Central memory CD8-positive, alpha-beta T cell (primary cell): ENCODE data around the gene GLOD5.

Experiments
- ATAC-seq: fragments of 150-1000 bp; cut with Tn5 transposase; replicated peaks from 2 replicates; pipeline ENCODE4 v1.10.0; 2022; ENCODE audit warnings: mild to moderate bottlenecking, moderate FRiP score, moderate number of reproducible peaks; ENCODE audit not compliant: poor library complexity, severe bottlenecking; ENCODE audit errors: extremely low read depth
- DNase-seq, 2 donors: peaks; one replicate each; pipeline ENCODE4 v3.0.0; 2021; ENCODE audit warnings: low spot score in 2 of 2
- H3K27ac Mint-ChIP-seq: one replicate; pipeline ENCODE4 v1.8.0; 2022; ENCODE audit warnings: low read depth, mild to moderate bottlenecking, moderate library complexity, mixed read lengths
- H3K27me3 Mint-ChIP-seq: one replicate; pipeline ENCODE4 v1.8.0; 2022; ENCODE audit warnings: mixed read lengths
- H3K36me3 Mint-ChIP-seq: one replicate; pipeline ENCODE4 v1.8.0; 2022; ENCODE audit warnings: mild to moderate bottlenecking, moderate library complexity, mixed read lengths; ENCODE audit not compliant: insufficient read depth
- H3K4me1 Mint-ChIP-seq: one replicate; pipeline ENCODE4 v1.8.0; 2022; ENCODE audit warnings: mixed read lengths
- H3K4me3 Mint-ChIP-seq: one replicate; pipeline ENCODE4 v1.8.0; 2022; ENCODE audit warnings: mild to moderate bottlenecking, moderate library complexity, mixed read lengths
- H3K9me3 Mint-ChIP-seq: one replicate; pipeline ENCODE4 v1.8.0; 2022; ENCODE audit warnings: mixed read lengths

Gene GLOD5

GRCh38 chrX:48789366-48790220 lies 28.0 kb downstream of the GLOD5 start:
- peak overlapping the region; percentile 44 for H3K27ac Mint-ChIP-seq
- H3K36me3 Mint-ChIP-seq, result peaks cover 2% of the 10 kb centered on the region
- no peaks in the 10 kb centered on the region for H3K9me3 Mint-ChIP-seq
- peaks cover 9% of the 10 kb centered on the region for H3K27me3 Mint-ChIP-seq
- ATAC-seq, result no peak
- H3K4me1 Mint-ChIP-seq, result peaks cover 19% of the 10 kb centered on the region
- H3K4me3 Mint-ChIP-seq, result no peak overlapping the region
- no peak for DNase-seq

GRCh38 chrX:48790477-48790876 lies 28.9 kb downstream of the GLOD5 start:
- no peak for DNase-seq
- Mint-ChIP-seq H3K4me3 (no peak overlapping the region), H3K27me3 (peaks cover 9% of the 10 kb centered on the region), H3K27ac (peak overlapping the region; percentile 44), H3K4me1 (peaks cover 19% of the 10 kb centered on the region), H3K9me3 (no peaks in the 10 kb centered on the region), H3K36me3 (peaks cover 2% of the 10 kb centered on the region)
- no peak for ATAC-seq

GRCh38 chrX:48791063-48791820 lies 29.7 kb downstream of the GLOD5 start:
- Mint-ChIP-seq H3K27me3 (peaks cover 9% of the 10 kb centered on the region), H3K27ac (no peak overlapping the region), H3K9me3 (no peaks in the 10 kb centered on the region), H3K4me1 (peaks cover 19% of the 10 kb centered on the region), H3K4me3 (no peak overlapping the region), H3K36me3 (peaks cover 2% of the 10 kb centered on the region)
- DNase-seq (no peak), ATAC-seq (no peak)

GRCh38 chrX:48792219-48792618 lies 30.7 kb downstream of the GLOD5 start:
- DNase-seq (no peak), ATAC-seq (no peak)
- Mint-ChIP-seq H3K9me3 (no peaks in the 10 kb centered on the region), H3K27ac (no peak overlapping the region), H3K27me3 (peaks cover 1% of the 10 kb centered on the region), H3K4me3 (no peak overlapping the region), H3K4me1 (peaks cover 19% of the 10 kb centered on the region), H3K36me3 (peaks cover 2% of the 10 kb centered on the region)

GRCh38 chrX:48793935-48794334 lies 32.4 kb downstream of the GLOD5 start:
- Mint-ChIP-seq H3K4me3 (no peak overlapping the region), H3K9me3 (no peaks in the 10 kb centered on the region), H3K27me3 (no peaks in the 10 kb centered on the region), H3K36me3 (peaks cover 2% of the 10 kb centered on the region), H3K27ac (no peak overlapping the region), H3K4me1 (peaks cover 14% of the 10 kb centered on the region)
- ATAC-seq, result no peak
- no peak for DNase-seq

GRCh38 chrX:48794340-48794910 lies 32.9 kb downstream of the GLOD5 start:
- H3K4me3 Mint-ChIP-seq, result no peak overlapping the region
- no peak for ATAC-seq
- no peak for DNase-seq
- H3K27me3 Mint-ChIP-seq, result no peaks in the 10 kb centered on the region
- H3K9me3 Mint-ChIP-seq, result no peaks in the 10 kb centered on the region
- no peak overlapping the region for H3K27ac Mint-ChIP-seq
- H3K4me1 Mint-ChIP-seq, result peaks cover 9% of the 10 kb centered on the region
- H3K36me3 Mint-ChIP-seq, result peaks cover 2% of the 10 kb centered on the region

- no peak for DNase-seq
- Mint-ChIP-seq H3K9me3 (no peaks in the 10 kb centered on the region), H3K4me3 (no peak overlapping the region), H3K27ac (no peak overlapping the region), H3K27me3 (no peaks in the 10 kb centered on the region), H3K4me1 (peaks cover 3% of the 10 kb centered on the region), H3K36me3 (peaks cover 2% of the 10 kb centered on the region)
- no peak for ATAC-seq
These were observed 33.5 kb downstream of the GLOD5 start for GRCh38 chrX:48794911-48795515.

- Mint-ChIP-seq H3K27ac (no peak overlapping the region), H3K36me3 (peaks cover 12% of the 10 kb centered on the region), H3K27me3 (no peaks in the 10 kb centered on the region), H3K9me3 (no peaks in the 10 kb centered on the region), H3K4me1 (peaks cover 21% of the 10 kb centered on the region), H3K4me3 (no peak overlapping the region)
- no peak for ATAC-seq
- DNase-seq, result no peak
These were observed 36.8 kb downstream of the GLOD5 start for GRCh38 chrX:48798318-48798717.

GRCh38 chrX:48800574-48801279 lies 39.2 kb downstream of the GLOD5 start:
- peak overlapping the region; percentile 97 for H3K27ac Mint-ChIP-seq
- H3K4me3 Mint-ChIP-seq, result peak overlapping the region; percentile 96
- ATAC-seq (no peak), DNase-seq (no peak)
- no peaks in the 10 kb centered on the region for H3K27me3 Mint-ChIP-seq
- H3K4me1 Mint-ChIP-seq, result peaks cover 31% of the 10 kb centered on the region
- peaks cover 16% of the 10 kb centered on the region for H3K36me3 Mint-ChIP-seq
- H3K9me3 Mint-ChIP-seq, result no peaks in the 10 kb centered on the region

- ATAC-seq, result peak; percentile 90
- no peaks in the 10 kb centered on the region for H3K27me3 Mint-ChIP-seq
- H3K36me3 Mint-ChIP-seq, result peaks cover 16% of the 10 kb centered on the region
- DNase-seq, result peak; percentile 79 to 95
- peak within 1 kb of the TSS; percentile 97 for H3K27ac Mint-ChIP-seq
- no peaks in the 10 kb centered on the region for H3K9me3 Mint-ChIP-seq
- peak within 1 kb of the TSS; percentile 96 for H3K4me3 Mint-ChIP-seq
- peaks cover 31% of the 10 kb centered on the region for H3K4me1 Mint-ChIP-seq
These were observed 39.9 kb downstream of the GLOD5 start, which contains the start of gene HDAC6 for GRCh38 chrX:48801280-48802088. HDAC6 (plus strand) TSS chrX:48802067; CDS start chrX:48802693, 626 bp downstream.

- Mint-ChIP-seq H3K36me3 (peaks cover 16% of the 10 kb centered on the region), H3K9me3 (no peaks in the 10 kb centered on the region), H3K27ac (peak overlapping the region; percentile 97), H3K4me1 (peaks cover 31% of the 10 kb centered on the region), H3K27me3 (no peaks in the 10 kb centered on the region), H3K4me3 (peak overlapping the region; percentile 96)
- ATAC-seq (no peak), DNase-seq (no peak)
These were observed 40.8 kb downstream of the GLOD5 start for GRCh38 chrX:48802089-48802904.
